Measurements from ENCODE around the gene TEKT3. TPM values are rescaled to one million over a fixed set of nuclear protein-coding genes. Genes with fewer than 3 reads are reported as not detected.

The TEKT3 gene
- total and polyA plus RNA-seq, 2 of the 4 experiments (the other 2 are of a cell fraction) = 0.15 TPM; not detected in 1

GRCh38 chr17:15311996-15312395 lies 29.4 kb downstream of the TEKT3 start:
- Histone ChIP-seq H2BK20ac (ENCODE audit: low read depth, low read length) (no peak overlapping the region), H2AK5ac (ENCODE audit: low read depth, low read length) (no peak overlapping the region), H2AFZ (replicated peaks; ENCODE audit: low read length, poor library complexity) (no peak overlapping the region), H4K8ac (ENCODE audit: low read depth in 2 of 2, low read length in 2 of 2) (no peak overlapping the region), H4K20me1 (ENCODE audit: insufficient read depth, low read length) (no peaks in the 10 kb centered on the region), H3K9me3 (ENCODE audit: control insufficient read depth, insufficient read depth, low read length) (no peaks in the 10 kb centered on the region; the same call in 1 of the 2 replicates), H4K91ac (ENCODE audit: insufficient read depth, low read depth, low read length) (no peak overlapping the region), H3K56ac (ENCODE audit: extremely low read depth, insufficient read depth, low read length) (no peak overlapping the region), H3K14ac (replicated peaks; ENCODE audit: low read depth, low read length) (no peak overlapping the region), H3K18ac (ENCODE audit: low read depth, low read length) (no peak overlapping the region), H3K27me3 (ENCODE audit: control insufficient read depth, insufficient read depth, low read length) (peaks cover 41% of the 10 kb centered on the region), H2BK5ac (ENCODE audit: low read depth, low read length, poor library complexity, severe bottlenecking) (no peak overlapping the region), H3K27ac (ENCODE audit: insufficient read depth, low read length) (no peak overlapping the region), H3K36me3 (ENCODE audit: control insufficient read depth, insufficient read depth, low read length) (no peaks in the 10 kb centered on the region), H2BK120ac (ENCODE audit: low read depth, low read length) (no peak overlapping the region), H2AK9ac (replicated peaks; ENCODE audit: low read depth, low read length, poor library complexity) (no peak overlapping the region), H3K23ac (ENCODE audit: low read depth, low read length) (no peak overlapping the region), H2BK15ac (ENCODE audit: low read depth, low read length) (no peak overlapping the region), H4K5ac (ENCODE audit: low read depth, low read length) (no peak overlapping the region), H3K79me1 (ENCODE audit: low read depth in 1 of 2, low read length in 2 of 2) (no peaks in the 10 kb centered on the region), H3K4me3 (ENCODE audit: insufficient read depth, low read depth, low read length) (no peak overlapping the region), H3K9ac (ENCODE audit: low read depth, low read length) (no peak overlapping the region), H3K9me1 (ENCODE audit: insufficient read depth, low read length) (peaks cover 3% of the 10 kb centered on the region), H3K4ac (ENCODE audit: low read depth, low read length) (no peak overlapping the region), H3K4me1 (ENCODE audit: control insufficient read depth, insufficient read depth, low read length) (peaks cover 13% of the 10 kb centered on the region), H3K4me2 (ENCODE audit: low read depth, low read length) (no peak overlapping the region)
- 81% methylated on average over 3 of the region's 5 CpGs; no CpG with 5 or more reads in 1 of the 2 experiments for WGBS, 2 experiments (ENCODE audit: extremely low coverage in 2 of 2, insufficient read length in 1 of 2)
- dilution Hi-C loops (cut with HindIII; ENCODE audit: low sequenced_read_pairs, unreplicated experiment) (no loop called here), in situ Hi-C loops (cut with MboI; ENCODE audit: low sequenced_read_pairs) (no loop called here), intact Hi-C loops (cut with micrococcal nuclease) (no loop called here)
- CTCF ChIA-PET = interaction anchor here (0.8 kb wide), 1 partner anchor 11 kb away, joined by 3 read pairs; no protein-coding TSS in a partner anchor
- BruUV-seq (replicated peaks) = no TSS peak
- POLR2A ChIA-PET (ENCODE audit: unreplicated experiment) = no interaction called here
- ATAC-seq (ENCODE audit: low read depth) = no peak
- DNase-seq = no peak
- TF ChIP-seq MAZ (IDR thresholded peaks at IDR 0.05; ENCODE audit: borderline replicate concordance, low read depth, low read length) (no peak), USF2 (IDR thresholded peaks at IDR 0.05; ENCODE audit: low read depth, low read length) (no peak), NFE2L2 (IDR thresholded peaks at IDR 0.05; ENCODE audit: low read depth, low read length) (no peak), CTCF (conservative IDR thresholded peaks at IDR 0.05; ENCODE audit: low read depth, low read length) (no peak), MXI1 (IDR thresholded peaks at IDR 0.05; ENCODE audit: borderline replicate concordance, low read depth, low read length) (no peak), MAFK (IDR thresholded peaks at IDR 0.05; ENCODE audit: low read depth, low read length) (no peak), FOS (IDR thresholded peaks at IDR 0.05; ENCODE audit: low read depth, low read length) (no peak), BHLHE40 (IDR thresholded peaks at IDR 0.05; ENCODE audit: low read depth, low read length) (no peak), CEBPB (IDR thresholded peaks at IDR 0.05; ENCODE audit: low read depth, low read length) (no peak), POLR2A (IDR thresholded peaks at IDR 0.05; ENCODE audit: low read depth, low read length) (no peak), SMC3 (IDR thresholded peaks at IDR 0.05; ENCODE audit: low read depth, low read length) (no peak), RAD21 (IDR thresholded peaks at IDR 0.05; ENCODE audit: low read length) (no peak), RCOR1 (IDR thresholded peaks at IDR 0.05; ENCODE audit: insufficient replicate concordance, low read length) (no peak)
- TF ChIP-seq, protein P1, sequence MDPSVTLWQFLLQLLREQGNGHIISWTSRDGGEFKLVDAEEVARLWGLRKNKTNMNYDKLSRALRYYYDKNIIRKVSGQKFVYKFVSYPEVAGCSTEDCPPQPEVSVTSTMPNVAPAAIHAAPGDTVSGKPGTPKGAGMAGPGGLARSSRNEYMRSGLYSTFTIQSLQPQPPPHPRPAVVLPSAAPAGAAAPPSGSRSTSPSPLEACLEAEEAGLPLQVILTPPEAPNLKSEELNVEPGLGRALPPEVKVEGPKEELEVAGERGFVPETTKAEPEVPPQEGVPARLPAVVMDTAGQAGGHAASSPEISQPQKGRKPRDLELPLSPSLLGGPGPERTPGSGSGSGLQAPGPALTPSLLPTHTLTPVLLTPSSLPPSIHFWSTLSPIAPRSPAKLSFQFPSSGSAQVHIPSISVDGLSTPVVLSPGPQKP (IDR thresholded peaks at IDR 0.05; ENCODE audit: borderline replicate concordance, low read depth, low read length) = no peak
